Esophagus squamous epithelium (tissue), 5 donors: ENCODE results near the gene STX3. TPM values are rescaled to one million over a fixed set of nuclear protein-coding genes. Genes with fewer than 3 reads are reported as not detected.
"Not testable (repeated sequence)": the region's sequence is repeated elsewhere in the genome, so short reads cannot be mapped to it uniquely, and the experiment has no call there.

Experiments used
- DNase-seq: peaks from one replicate; lab custom pipeline; 2025; lab: John Stamatoyannopoulos, UW
- H3K27ac ChIP-seq, 4 donors: fragments of 200-600 bp; sonication (generic); one replicate each; pipeline ENCODE4 v1.5.1; 2016 to 2019; ENCODE audit warnings: mild to moderate bottlenecking in 1 of 4
- H3K27me3 ChIP-seq, 4 donors: fragments of 200-600 bp; sonication (generic); 1 replicate in 3 of 4; 2 replicates in 1 of 4; pipeline versions ENCODE4 v1.5.1 to v1.6.0; 2017 to 2021; ENCODE audit warnings: antibody characterized with exemption in 1 of 4
- H3K36me3 ChIP-seq, 3 donors: fragments of 200-600 bp; sonication (generic); one replicate each; pipeline ENCODE4 v1.5.1; 2016 to 2019
- H3K4me1 ChIP-seq, 3 donors: fragments of 200-600 bp; sonication (generic); one replicate each; pipeline ENCODE4 v1.5.1; 2017 to 2019
- H3K4me3 ChIP-seq, 4 donors: fragments of 200-600 bp; sonication (generic); 1 replicate in 3 of 4; 2 replicates in 1 of 4; pipeline ENCODE4 v1.5.1; 2016 to 2019; ENCODE audit warnings: mild to moderate bottlenecking in 2 of 4, moderate library complexity in 1 of 4
- H3K9me3 ChIP-seq, 3 donors: fragments of 200-600 bp; sonication (generic); one replicate each; pipeline ENCODE4 v1.5.1; 2016 to 2019
- POLR2A ChIP-seq, 4 donors: fragments of 450-650 bp; IDR thresholded peaks; one replicate each; pipeline ENCODE4 v1.6.1; 2017; ENCODE audit warnings: antibody characterized with exemption in 4 of 4, mild to moderate bottlenecking in 4 of 4, moderate library complexity in 3 of 4
- WGBS, 2 donors: methylation state at CpG; one replicate each; pipeline ENCODE4 v1.1.5; 2018; 5-methylcytosine and 5-hydroxymethylcytosine counted together
- intact Hi-C: fragments of 100-400 bp; cut with DNase I; formaldehyde crosslinking; loops from one replicate; pipeline ENCODE4 v1.15.0; 2022
- total RNA-seq, 4 donors: library from RNA; depleted of rRNA; stranded (reverse); fragments of >200 nt; gene quantifications; one replicate each; pipeline ENCODE4 v1.1.0, GENCODE V29; 2016
- TF ChIP-seq, protein P1 (sequence below), 6 experiments: fragments of 450-650 bp in 4 of 6; fragments of 200-600 bp in 2 of 6; sonication (generic) in 2 of 6; IDR thresholded peaks; one replicate each; pipeline ENCODE4 v1.5.1; 2016 to 2019; ENCODE audit warnings: antibody characterized with exemption in 6 of 6, mild to moderate bottlenecking in 4 of 6, moderate library complexity in 4 of 6
- donor health status: DM: yes; HTN: yes; CAD: no.

The STX3 gene
- total RNA-seq, 4 donors from 2014 or later = 12.9 to 25.6 (median 19.3) TPM

DNA sequence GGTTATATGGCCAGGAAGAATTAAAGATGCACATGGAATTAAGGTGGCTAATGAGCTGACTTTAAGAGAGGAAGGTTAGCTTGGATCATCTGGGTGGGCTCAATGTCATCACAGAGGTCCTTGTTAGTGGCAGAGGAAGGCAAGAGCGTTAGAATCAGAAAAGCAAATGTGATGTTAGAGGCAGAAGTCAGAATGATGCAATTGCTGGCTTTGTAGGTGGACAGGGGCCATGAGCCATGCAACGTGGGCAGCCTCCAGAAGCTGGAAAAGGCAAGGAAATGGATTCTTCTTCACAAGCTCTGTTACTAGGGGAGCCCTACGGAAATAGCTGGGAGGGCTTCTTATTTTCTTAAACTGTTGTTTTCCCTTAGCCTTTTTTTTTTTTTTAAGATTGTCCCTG lies 92.5 kb downstream of the STX3 start:
- intact Hi-C loops = no loop called here
- no peak overlapping the region for H3K27ac ChIP-seq
- H3K36me3 ChIP-seq = no peaks in the 10 kb centered on the region
- TF ChIP-seq, protein P1, sequence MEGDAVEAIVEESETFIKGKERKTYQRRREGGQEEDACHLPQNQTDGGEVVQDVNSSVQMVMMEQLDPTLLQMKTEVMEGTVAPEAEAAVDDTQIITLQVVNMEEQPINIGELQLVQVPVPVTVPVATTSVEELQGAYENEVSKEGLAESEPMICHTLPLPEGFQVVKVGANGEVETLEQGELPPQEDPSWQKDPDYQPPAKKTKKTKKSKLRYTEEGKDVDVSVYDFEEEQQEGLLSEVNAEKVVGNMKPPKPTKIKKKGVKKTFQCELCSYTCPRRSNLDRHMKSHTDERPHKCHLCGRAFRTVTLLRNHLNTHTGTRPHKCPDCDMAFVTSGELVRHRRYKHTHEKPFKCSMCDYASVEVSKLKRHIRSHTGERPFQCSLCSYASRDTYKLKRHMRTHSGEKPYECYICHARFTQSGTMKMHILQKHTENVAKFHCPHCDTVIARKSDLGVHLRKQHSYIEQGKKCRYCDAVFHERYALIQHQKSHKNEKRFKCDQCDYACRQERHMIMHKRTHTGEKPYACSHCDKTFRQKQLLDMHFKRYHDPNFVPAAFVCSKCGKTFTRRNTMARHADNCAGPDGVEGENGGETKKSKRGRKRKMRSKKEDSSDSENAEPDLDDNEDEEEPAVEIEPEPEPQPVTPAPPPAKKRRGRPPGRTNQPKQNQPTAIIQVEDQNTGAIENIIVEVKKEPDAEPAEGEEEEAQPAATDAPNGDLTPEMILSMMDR (IDR thresholded peaks at IDR 0.05) = no peak
- no peak for TF ChIP-seq POLR2A (IDR thresholded peaks at IDR 0.05)
- no peaks in the 10 kb centered on the region for H3K9me3 ChIP-seq
- H3K4me3 ChIP-seq = no peak overlapping the region
- H3K27me3 ChIP-seq = no peaks in the 10 kb centered on the region
- no peaks in the 10 kb centered on the region for H3K4me1 ChIP-seq
- WGBS, 2 donors = 62 to 67% methylated on average over 3 of the region's 3 CpGs
- no peak for DNase-seq

DNA sequence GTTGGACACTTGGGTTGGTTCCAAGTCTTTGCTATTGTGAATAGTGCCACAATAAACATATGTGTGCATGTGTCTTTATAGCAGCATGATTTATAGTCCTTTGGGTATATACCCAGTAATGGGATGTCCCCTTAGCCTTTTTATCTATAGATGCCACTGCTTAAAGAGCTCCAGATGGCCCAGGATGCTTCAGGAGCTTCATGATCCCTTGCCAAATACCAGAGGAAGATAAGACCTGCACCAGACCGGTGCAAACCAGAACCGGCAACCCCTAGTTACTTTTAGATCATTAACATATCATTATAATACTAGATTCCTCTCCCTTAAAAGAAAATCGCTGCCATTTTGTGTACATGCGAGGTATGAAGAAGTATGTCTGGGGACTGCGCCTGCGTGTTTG lies 93.3 kb downstream of the STX3 start:
- H3K27ac ChIP-seq, H3K4me1 ChIP-seq, DNase-seq, H3K27me3 ChIP-seq, H3K4me3 ChIP-seq, H3K36me3 ChIP-seq, intact Hi-C loops, H3K9me3 ChIP-seq: not testable (repeated sequence)
- WGBS, 2 donors = 92 to 98% methylated on average over 6 of the region's 6 CpGs

DNA sequence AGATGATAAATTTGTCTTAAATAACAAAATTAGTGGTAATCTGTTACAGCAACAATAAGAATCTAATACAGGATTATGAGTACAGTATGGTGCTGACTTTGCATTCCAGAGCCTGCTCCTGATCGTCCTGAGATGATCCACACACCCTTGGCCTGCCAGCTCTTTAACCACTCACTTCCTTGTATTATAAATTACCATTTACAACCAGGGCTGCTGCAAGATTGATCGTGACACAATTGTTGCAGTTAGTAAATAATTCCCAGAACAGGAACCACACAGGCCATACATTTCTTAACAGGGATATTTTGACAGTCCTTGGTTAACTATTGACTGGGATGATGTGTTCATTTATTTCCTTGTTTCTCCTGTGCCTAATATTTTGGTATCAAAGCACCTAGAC lies 94.0 kb downstream of the STX3 start:
- no peaks in the 10 kb centered on the region for H3K4me1 ChIP-seq
- intact Hi-C loops = no loop called here
- no peak for TF ChIP-seq POLR2A (IDR thresholded peaks at IDR 0.05)
- TF ChIP-seq, protein P1 (IDR thresholded peaks at IDR 0.05) = no peak
- DNase-seq = no peak
- 8 to 27% methylated on average over 2 of the region's 2 CpGs for WGBS, 2 donors
- no peaks in the 10 kb centered on the region for H3K27me3 ChIP-seq
- H3K36me3 ChIP-seq = no peaks in the 10 kb centered on the region
- H3K27ac ChIP-seq = no peak overlapping the region
- H3K9me3 ChIP-seq = no peaks in the 10 kb centered on the region
- no peak overlapping the region for H3K4me3 ChIP-seq

DNA sequence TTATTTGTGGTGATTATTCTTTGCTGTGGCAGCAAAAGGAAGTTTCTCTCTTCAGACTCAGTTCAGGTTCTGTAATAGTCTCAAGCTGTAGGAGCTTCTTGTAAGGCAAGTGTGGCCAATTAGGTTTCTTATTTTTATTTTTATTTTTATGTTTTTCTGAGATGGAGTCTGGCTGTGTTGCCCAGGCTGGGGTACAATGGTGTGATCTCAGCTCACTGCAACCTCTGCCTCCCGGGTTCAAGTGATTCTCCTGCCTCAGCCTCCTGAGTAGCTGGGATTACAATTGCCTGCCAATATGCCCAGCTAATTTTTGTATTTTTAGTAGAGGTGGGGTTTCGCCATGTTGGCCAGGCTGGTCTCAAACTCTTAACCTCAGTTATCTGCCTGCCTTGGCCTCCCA lies 94.4 kb downstream of the STX3 start:
- DNase-seq, H3K4me1 ChIP-seq, H3K4me3 ChIP-seq, H3K27ac ChIP-seq, H3K27me3 ChIP-seq, H3K9me3 ChIP-seq, intact Hi-C loops, H3K36me3 ChIP-seq: not testable (repeated sequence)
- 87 to 92% methylated on average over 2 of the region's 2 CpGs for WGBS, 2 donors

DNA sequence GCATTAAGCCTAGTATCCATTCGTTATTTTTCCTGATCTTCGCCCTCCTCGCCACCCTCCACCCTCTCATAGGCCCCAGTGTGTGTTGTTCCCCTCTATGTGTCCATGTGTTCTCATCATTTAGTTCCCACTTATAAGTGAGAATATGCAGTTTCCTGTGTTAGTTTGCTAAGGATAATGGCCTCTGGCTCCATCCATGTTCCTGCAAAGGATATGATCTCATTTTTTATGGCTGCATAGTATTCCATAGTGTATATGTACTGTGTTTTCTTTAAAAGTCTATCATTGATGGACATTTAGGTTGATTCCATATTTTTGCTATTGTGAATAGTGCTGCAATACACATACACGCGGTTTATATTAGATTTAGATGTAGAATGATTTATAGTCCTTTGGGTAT lies 96.2 kb downstream of the STX3 start:
- intact Hi-C loops, DNase-seq, H3K27ac ChIP-seq, H3K4me3 ChIP-seq, H3K4me1 ChIP-seq, H3K9me3 ChIP-seq, H3K27me3 ChIP-seq, H3K36me3 ChIP-seq: not testable (repeated sequence)
- WGBS, 2 donors = 85 to 89% methylated on average over 5 of the region's 5 CpGs

DNA sequence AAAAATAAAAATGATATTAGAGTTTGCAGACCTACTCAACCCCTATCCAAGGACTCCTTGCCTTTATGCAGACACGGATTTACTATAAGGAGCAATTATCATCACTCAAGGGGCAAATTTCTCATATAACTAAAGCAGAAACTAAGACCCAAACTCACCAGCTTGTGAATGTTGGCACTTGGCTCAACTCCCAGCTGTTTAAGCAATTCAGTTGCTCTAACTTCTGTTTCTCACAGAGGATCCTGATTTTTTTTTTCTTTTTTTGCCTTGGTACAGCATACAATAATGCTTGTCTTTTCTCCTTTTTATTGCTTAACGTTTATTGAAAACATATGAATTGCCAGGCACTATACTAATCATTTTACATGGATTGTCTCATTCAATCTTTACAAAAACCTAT lies 99.7 kb downstream of the STX3 start:
- Histone ChIP-seq H3K4me1 (peaks cover 0 to 4% (median 3%) of the 10 kb centered on the region in 3 donors), H3K27ac (no peak overlapping the region), H3K36me3 (no peaks in the 10 kb centered on the region), H3K9me3 (no peaks in the 10 kb centered on the region), H3K4me3 (no peak overlapping the region), H3K27me3 (no peaks in the 10 kb centered on the region)
- intact Hi-C loops = no loop called here
- TF ChIP-seq POLR2A (IDR thresholded peaks at IDR 0.05) = no peak
- TF ChIP-seq, protein P1 (IDR thresholded peaks at IDR 0.05) = no peak
- 50 to 55% methylated on average over 2 of the region's 2 CpGs for WGBS, 2 donors
- no peak for DNase-seq

Other genes with a start within 250 kb of the STX3 start
- gene OR4D9, start 243.8 kb upstream of the STX3 start, total RNA-seq = not detected
- gene OSBP, start 139.6 kb upstream of the STX3 start, total RNA-seq = 10 to 100 TPM; 19.4 to 28.8 (median 23.3) TPM
- gene PATL1, start 86.3 kb upstream of the STX3 start, total RNA-seq = 10 to 100 TPM; 11.2 to 17.9 (median 15.3) TPM
- not detected for gene OR10V1, start 41.5 kb upstream of the STX3 start, total RNA-seq
- 10 to 100 TPM; 31.4 to 41.6 (median 40.3) TPM for gene MRPL16, start 55.4 kb downstream of the STX3 start, total RNA-seq
- gene CBLIF, start 90.1 kb downstream of the STX3 start, total RNA-seq = not detected
- gene TCN1, start 111.1 kb downstream of the STX3 start, total RNA-seq = 100 to 1,000 TPM in 1 of 4 donors, 10 to 100 TPM in 3; 10.3 to 108 (median 39.0) TPM
- gene OOSP3, start 123.4 kb downstream of the STX3 start, total RNA-seq = not detected
- gene OOSP1, start 183.1 kb downstream of the STX3 start, total RNA-seq = not detected
- under 1 TPM in 1 of 4 donors, not detected in 3; 0.95 TPM for gene OOSP4A, start 208.7 kb downstream of the STX3 start, total RNA-seq